Stomach smooth muscle (tissue), 2 donors: ENCODE results near the gene TIMM17A.
A peak's percentile ranks its signal among the peaks of the same experiment; 100 is the strongest.
"Not testable (repeated sequence)": the region's sequence is repeated elsewhere in the genome, so short reads cannot be mapped to it uniquely, and the experiment has no call there.

Experiments used
- H3K27ac ChIP-seq: one replicate; pipeline ENCODE4 v1.7.0; 2013; ENCODE audit warnings: mild to moderate bottlenecking, low read length, inconsistent platforms
- H3K27me3 ChIP-seq, 2 donors: one replicate each; pipeline ENCODE4 v1.7.0; 2013; ENCODE audit warnings: low read length in 2 of 2; ENCODE audit not compliant: insufficient read depth in 2 of 2, control insufficient read depth in 1 of 2
- H3K36me3 ChIP-seq, 2 donors: one replicate each; pipeline ENCODE4 v1.7.0; 2013; ENCODE audit warnings: low read length in 2 of 2; ENCODE audit not compliant: control insufficient read depth in 2 of 2, insufficient read depth in 2 of 2
- H3K4me1 ChIP-seq: one replicate; pipeline ENCODE4 v1.7.0; 2013; ENCODE audit warnings: low read length; ENCODE audit not compliant: control insufficient read depth, insufficient read depth
- H3K4me3 ChIP-seq, 2 donors: one replicate each; pipeline ENCODE4 v1.7.0; 2013; ENCODE audit warnings: low read length in 2 of 2
- H3K9ac ChIP-seq, 2 donors: one replicate each; pipeline ENCODE4 v1.7.0; 2013; ENCODE audit warnings: low read length in 2 of 2, mild to moderate bottlenecking in 1 of 2
- H3K9me3 ChIP-seq, 2 donors: one replicate each; pipeline ENCODE4 v1.7.0; 2013; ENCODE audit warnings: low read length in 2 of 2; ENCODE audit not compliant: control insufficient read depth in 2 of 2
- donor health status: healthy.
- donor health status: Pancreatic carcinoma.

Gene TIMM17A

DNA sequence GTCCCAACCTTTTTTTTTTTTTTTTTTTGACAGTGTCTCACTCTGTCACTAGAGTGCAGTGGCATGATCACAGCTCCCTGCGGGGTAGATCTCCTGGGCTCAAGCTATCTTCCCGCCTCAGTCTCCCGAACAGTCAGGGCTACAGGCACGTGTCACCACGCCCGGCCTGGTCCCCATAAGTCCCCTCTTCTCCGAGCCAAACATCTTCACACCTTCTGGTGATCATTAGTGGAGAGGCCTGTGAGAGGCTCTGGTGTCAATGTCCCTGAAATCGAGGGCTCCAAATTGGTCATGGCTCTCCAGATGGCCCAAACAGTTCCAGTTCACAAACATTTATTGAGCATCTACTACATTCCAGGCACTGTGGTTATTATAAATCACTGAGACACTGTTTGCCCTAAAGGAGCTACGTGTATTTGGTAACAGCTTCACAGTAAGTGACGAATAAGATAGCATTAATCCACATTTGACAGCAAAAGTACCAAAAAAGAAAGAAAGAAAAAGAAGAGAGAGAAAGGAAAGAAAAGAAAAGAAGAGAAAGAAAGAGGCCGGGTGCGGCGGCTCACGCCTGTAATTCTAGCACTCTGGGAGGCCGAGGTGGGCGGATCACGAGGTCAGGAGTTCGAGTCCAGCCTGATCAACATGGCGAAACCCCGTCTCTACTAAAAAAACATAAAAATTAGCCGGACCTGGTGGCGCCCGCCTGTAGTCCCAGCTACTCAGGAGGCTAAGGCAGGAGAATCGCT, 867 bp upstream of the TIMM17A start:
- Histone ChIP-seq H3K9ac (peak overlapping the region; percentile 98 to 99), H3K4me1 (peaks cover 7% of the 10 kb centered on the region), H3K36me3 (peaks cover 6 to 10% of the 10 kb centered on the region in 2 donors), H3K27me3 (no peaks in the 10 kb centered on the region), H3K4me3 (peak overlapping the region; percentile 99 to 100), H3K27ac (peak overlapping the region; percentile 88), H3K9me3 (no peaks in the 10 kb centered on the region)

DNA sequence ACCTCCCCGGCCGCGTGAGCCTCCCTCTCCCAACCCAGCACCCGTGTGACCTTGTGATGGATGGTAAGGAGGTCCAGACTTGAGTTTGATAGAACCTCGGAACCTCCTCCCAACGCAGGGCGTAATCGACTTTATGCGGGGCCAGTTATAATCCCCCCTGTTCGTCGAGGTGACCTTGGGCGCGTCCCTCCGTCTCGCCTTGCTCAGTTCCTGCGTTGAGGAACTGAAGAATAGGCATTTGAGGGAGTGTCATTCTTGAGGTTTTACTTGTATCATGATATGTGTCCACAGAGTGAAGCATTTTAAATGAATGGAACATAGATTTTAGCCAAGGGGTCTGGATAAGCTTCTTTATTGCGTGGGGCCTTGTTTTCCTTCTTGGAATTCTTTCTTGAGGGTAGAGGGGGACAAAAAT, 433 bp downstream of the TIMM17A start:
- H3K9me3 ChIP-seq: no peaks in the 10 kb centered on the region
- H3K4me3 ChIP-seq: peak overlapping the region; percentile 99 to 100
- peak overlapping the region; percentile 88 for H3K27ac ChIP-seq
- H3K9ac ChIP-seq: peak overlapping the region; percentile 98 to 99
- H3K4me1 ChIP-seq: peaks cover 7% of the 10 kb centered on the region
- no peaks in the 10 kb centered on the region for H3K27me3 ChIP-seq
- H3K36me3 ChIP-seq: peaks cover 6 to 10% of the 10 kb centered on the region in 2 donors

DNA sequence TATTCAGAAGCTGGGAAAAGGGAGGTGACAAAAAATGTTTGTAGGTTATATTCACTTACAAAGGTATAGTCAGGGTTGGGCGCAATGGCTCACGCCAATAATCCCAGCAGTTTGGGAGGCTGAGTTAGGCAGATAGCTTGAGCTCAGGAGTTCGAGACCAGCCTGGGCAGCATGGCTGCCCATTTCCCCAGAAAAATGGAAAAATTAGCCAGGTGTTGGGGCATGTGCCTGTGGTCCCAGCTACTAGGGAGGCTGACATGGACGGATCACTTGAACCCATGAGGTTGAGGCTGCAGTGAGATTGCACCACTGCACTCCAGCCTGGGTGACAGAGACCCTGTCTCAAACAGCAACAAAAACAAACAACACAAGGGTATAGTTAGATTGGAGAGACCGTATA, 3.0 kb downstream of the TIMM17A start:
- H3K4me1 ChIP-seq: peaks cover 7% of the 10 kb centered on the region
- H3K27me3 ChIP-seq: no peaks in the 10 kb centered on the region
- H3K9me3 ChIP-seq: no peaks in the 10 kb centered on the region
- H3K9ac ChIP-seq: no peak overlapping the region
- no peak overlapping the region for H3K4me3 ChIP-seq
- peaks cover 15 to 17% of the 10 kb centered on the region in 2 donors for H3K36me3 ChIP-seq
- no peak overlapping the region for H3K27ac ChIP-seq

DNA sequence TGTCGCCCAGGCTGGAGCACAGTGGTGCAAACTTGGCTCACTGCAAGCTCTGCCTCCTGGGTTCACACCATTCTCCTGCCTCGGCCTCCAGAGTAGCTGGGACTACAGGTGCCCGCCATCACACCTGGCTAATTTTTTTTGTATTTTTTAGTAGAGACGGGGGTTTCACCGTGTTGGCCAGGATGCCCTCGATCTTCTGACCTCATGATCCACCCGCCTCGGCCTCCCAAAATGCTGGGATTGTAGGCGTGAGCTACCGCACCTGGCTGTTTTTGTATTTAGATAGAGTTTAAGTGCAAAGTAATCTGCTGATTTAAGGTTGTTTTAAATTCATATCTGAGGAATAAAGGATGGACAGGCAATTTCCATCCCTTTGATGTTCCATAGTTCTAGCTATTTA, 7.1 kb downstream of the TIMM17A start:
- not testable (repeated sequence) for H3K4me1 ChIP-seq, H3K4me3 ChIP-seq, H3K27me3 ChIP-seq, H3K9me3 ChIP-seq, H3K9ac ChIP-seq, H3K27ac ChIP-seq
- H3K36me3 ChIP-seq: peaks cover 32 to 35% of the 10 kb centered on the region in 2 donors

DNA sequence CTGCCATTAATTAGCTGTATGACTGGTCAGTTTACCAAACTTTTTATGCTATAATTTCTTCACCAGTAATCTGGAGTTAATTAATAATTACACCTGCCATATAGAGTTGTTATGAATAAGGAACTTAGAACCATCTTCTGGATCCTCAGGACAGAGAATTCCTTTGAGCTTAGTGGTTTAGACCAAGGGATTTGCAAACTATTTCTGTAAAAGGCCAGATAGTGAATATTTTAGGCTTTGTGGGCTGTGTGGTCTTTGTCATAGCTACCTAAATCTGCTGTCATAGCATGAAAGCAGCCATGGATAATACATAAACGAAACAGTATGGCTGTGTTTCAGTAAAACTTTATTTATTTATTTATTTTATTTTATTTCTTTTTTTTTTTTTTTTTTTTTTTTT, 9.0 kb downstream of the TIMM17A start:
- no peak overlapping the region for H3K9ac ChIP-seq
- H3K4me1 ChIP-seq: no peaks in the 10 kb centered on the region
- no peak overlapping the region for H3K27ac ChIP-seq
- no peak overlapping the region for H3K4me3 ChIP-seq
- H3K9me3 ChIP-seq: no peaks in the 10 kb centered on the region
- H3K27me3 ChIP-seq: no peaks in the 10 kb centered on the region
- H3K36me3 ChIP-seq: peaks cover 28 to 36% of the 10 kb centered on the region in 2 donors

DNA sequence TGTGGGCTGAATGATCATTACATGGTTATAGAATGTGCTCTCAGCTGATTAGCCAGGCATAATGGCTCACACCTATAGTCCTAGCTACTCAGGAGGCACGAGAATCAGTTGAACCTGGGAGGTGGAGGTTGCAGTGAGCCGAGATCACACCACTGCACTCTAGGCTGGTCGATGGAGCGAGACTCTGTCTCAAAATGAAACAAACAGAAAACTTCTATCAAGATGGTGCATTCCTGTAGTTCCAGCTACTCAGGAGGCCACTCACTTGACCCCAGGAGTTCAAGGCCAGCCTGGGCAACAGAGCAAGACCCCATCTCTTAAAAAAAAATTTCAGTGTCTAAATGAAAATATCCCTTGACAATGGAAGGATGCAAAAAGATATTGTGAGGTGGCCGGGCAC, 10.9 kb downstream of the TIMM17A start:
- Histone ChIP-seq H3K9ac (no peak overlapping the region), H3K4me3 (no peak overlapping the region), H3K9me3 (no peaks in the 10 kb centered on the region), H3K36me3 (peaks cover 37 to 49% of the 10 kb centered on the region in 2 donors), H3K27me3 (no peaks in the 10 kb centered on the region), H3K27ac (no peak overlapping the region), H3K4me1 (no peaks in the 10 kb centered on the region)

DNA sequence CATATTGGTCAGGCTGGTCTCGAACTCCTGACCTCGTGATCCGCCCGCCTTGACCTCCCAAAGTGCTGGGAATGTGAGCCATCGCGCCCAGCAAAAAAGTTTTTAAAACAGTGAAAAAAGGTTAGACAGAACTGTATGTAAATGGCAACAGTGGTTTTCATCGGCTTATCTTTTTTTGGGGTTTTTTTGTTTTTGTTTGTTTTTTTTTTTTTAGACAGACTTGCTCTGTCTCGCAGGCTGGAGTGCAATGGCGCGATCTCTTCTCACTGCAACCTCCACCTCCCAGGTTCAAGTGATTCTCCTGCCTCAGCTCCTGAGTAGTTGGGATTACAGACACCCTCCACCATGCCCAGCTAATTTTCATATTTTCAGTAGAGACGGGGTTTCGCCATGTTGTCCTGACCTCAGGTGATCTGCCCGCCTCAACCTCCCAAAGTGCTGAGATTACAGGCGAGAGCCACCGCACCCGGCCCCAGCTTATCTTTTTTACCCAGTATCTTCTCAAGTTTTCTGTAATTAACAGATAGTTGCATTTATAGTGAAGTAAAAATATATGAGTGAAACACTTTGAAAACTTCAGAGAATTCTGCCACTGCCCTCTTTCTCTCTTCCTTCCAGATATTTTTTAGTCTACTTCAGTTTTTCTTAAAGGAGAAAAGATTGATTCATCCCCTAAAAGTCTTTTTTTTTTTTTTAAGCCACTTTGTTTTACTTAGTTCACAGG, 13.1 kb downstream of the TIMM17A start:
- Histone ChIP-seq H3K27me3 (no peaks in the 10 kb centered on the region), H3K4me1 (peaks cover 5% of the 10 kb centered on the region), H3K9me3 (no peaks in the 10 kb centered on the region), H3K27ac (no peak overlapping the region), H3K4me3 (no peak overlapping the region), H3K36me3 (peaks cover 28 to 45% of the 10 kb centered on the region in 2 donors), H3K9ac (no peak overlapping the region)

DNA sequence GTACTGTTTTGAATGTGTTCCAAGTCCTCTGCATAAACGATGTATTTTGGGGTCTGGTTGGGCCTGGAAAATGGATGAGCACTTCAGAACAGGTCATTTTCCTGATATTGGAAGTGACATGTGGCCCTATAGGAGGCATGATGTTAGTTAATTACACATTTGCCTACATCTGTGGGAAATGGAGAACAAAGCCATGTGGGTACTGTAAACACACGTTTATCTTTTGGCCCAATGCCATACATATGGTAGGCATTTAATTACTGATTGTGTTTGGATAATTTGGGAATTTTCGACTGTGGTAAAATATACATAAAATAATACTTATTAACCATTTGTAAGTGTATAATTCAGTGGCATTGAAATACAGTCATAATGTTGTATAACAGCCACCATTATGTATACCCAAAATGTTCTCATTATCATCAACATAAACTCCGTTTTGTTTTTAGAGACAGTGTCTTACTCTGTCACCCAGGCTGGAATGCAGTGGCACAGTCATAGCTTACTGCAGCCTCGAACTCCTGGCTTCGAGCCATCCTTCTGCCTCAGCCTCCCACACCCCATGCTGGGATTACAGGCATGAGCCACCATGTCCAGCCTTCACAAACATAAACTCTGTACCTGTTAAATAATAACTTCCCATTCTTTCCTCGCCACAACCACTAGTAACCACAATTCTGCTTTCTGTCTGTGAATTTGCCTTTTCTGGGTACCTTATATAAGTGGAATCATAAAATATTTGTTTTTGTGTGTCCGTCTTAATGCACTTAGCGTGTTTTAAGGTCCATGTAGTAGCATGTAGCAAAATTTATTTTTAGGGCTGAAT, 15.2 kb downstream of the TIMM17A start:
- Histone ChIP-seq H3K27ac (no peak overlapping the region), H3K4me3 (no peak overlapping the region), H3K27me3 (no peaks in the 10 kb centered on the region), H3K9ac (no peak overlapping the region), H3K4me1 (peaks cover 5% of the 10 kb centered on the region), H3K9me3 (no peaks in the 10 kb centered on the region), H3K36me3 (peaks cover 19 to 33% of the 10 kb centered on the region in 2 donors)

DNA sequence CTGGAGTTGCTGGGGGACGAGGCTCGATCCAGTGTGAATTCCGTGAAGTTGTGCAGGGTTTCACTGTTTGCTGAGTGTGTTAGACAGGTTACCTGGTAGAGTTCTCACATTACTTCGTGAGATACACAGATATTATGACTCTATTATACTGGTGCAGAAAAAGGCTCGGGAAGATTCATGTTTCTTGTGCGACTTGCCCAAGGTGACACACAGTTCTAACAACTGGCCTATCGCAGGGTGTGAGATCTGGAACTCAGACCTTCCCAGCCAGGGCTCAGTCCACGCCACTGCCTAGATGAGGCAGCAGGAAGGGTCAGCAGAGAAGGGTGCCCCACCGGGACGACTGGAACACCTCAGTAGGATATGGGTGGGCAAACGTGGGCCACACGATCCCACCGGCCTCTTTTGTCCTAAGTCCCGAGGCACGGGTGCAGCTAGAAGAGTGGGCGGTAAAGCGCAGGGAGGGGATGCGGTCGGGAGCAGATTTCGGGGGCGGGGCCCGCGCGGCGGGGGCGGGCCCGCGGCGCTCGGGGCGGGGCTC, 26.8 kb downstream of the TIMM17A start:
- Histone ChIP-seq H3K9ac (peak overlapping the region; percentile 58 to 60), H3K4me1 (peaks cover 13% of the 10 kb centered on the region), H3K27ac (peak overlapping the region; percentile 41), H3K36me3 (no peaks in the 10 kb centered on the region), H3K4me3 (peak overlapping the region; percentile 61 to 88), H3K9me3 (no peaks in the 10 kb centered on the region), H3K27me3 (no peaks in the 10 kb centered on the region)

DNA sequence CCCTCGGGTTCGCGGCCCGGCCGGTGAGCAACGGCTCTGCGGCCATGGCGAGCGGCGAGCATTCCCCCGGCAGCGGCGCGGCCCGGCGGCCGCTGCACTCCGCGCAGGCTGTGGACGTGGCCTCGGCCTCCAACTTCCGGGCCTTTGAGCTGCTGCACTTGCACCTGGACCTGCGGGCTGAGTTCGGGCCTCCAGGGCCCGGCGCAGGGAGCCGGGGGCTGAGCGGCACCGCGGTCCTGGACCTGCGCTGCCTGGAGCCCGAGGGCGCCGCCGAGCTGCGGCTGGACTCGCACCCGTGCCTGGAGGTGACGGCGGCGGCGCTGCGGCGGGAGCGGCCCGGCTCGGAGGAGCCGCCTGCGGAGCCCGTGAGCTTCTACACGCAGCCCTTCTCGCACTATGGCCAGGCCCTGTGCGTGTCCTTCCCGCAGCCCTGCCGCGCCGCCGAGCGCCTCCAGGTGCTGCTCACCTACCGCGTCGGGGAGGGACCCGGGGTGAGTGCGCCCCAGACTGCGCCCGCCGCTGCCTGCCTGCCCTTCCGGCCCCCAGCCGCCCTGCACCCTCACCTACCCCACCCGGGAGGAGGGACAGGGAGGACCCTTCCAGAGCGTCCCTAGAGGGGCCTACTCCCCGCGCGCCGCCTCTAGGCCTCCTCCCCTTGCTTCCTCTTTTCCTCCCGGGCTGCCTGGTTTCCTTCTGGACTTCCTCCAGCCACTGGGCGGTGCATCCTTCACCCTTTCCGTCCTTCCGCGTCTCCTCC, 27.5 kb downstream of the TIMM17A start, which contains the start of gene RNPEP:
RNPEP (plus strand) TSS at position 26 of the 757 bp plus-strand sequence; CDS start at position 45, 19 bp downstream.
- H3K4me1 ChIP-seq: peaks cover 13% of the 10 kb centered on the region
- H3K27ac ChIP-seq: peak within 1 kb of the TSS; percentile 49
- H3K4me3 ChIP-seq: peak within 1 kb of the TSS; percentile 61 to 88
- no peaks in the 10 kb centered on the region for H3K9me3 ChIP-seq
- H3K9ac ChIP-seq: peak within 1 kb of the TSS; percentile 58 to 79
- no peaks in the 10 kb centered on the region for H3K36me3 ChIP-seq
- no peaks in the 10 kb centered on the region for H3K27me3 ChIP-seq
